Measurements from ENCODE around the gene PAK5. TPM values are rescaled to one million over a fixed set of nuclear protein-coding genes. Genes with fewer than 3 reads are reported as not detected.

PAK5 gene
- total RNA-seq, 1 experiment from 2014 or later: not detected

DNA sequence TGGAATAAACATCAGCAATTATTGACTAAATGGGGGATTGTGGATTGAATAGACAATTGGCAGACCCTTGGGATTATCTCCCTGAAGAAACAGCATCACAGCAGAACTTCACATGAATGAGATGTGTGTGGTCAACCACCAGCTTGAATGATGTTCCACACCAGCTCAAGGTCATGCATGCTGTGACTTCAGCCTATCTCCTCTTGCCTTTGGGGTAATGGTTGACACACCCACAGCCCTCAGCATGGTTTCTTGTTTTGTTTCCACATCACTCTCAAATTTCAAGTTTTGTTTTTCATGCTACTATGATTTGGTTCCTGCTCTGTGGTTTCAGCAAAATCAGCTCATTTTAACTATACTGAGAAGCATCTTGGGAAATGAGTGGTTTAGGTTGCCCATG is 94.3 kb downstream of the PAK5 start:
- DNase-seq: no peak
- no peaks in the 10 kb centered on the region for H3K9me3 ChIP-seq (replicated peaks)
- no peaks in the 10 kb centered on the region for H3K36me3 ChIP-seq
- H3K4me1 ChIP-seq: no peaks in the 10 kb centered on the region
- H3K27ac ChIP-seq: no peak overlapping the region
- H3K4me3 ChIP-seq: no peak overlapping the region
- H3K27me3 ChIP-seq: peaks cover 1% of the 10 kb centered on the region; the same call in 1 of the 2 replicates

GRCh38 chr20:9743871-9744270 is 95.0 kb downstream of the PAK5 start:
- Histone ChIP-seq H3K4me3 (no peak overlapping the region), H3K27me3 (no peaks in the 10 kb centered on the region), H3K27ac (no peak overlapping the region), H3K4me1 (no peaks in the 10 kb centered on the region), H3K9me3 (replicated peaks) (no peaks in the 10 kb centered on the region), H3K36me3 (no peaks in the 10 kb centered on the region)
- DNase-seq: no peak

- H3K9me3 ChIP-seq (replicated peaks): no peaks in the 10 kb centered on the region
- no peaks in the 10 kb centered on the region for H3K4me1 ChIP-seq
- no peak overlapping the region for H3K27ac ChIP-seq
- H3K4me3 ChIP-seq: no peak overlapping the region
- DNase-seq: no peak
- no peaks in the 10 kb centered on the region for H3K36me3 ChIP-seq
- no peaks in the 10 kb centered on the region for H3K27me3 ChIP-seq
Measured at GRCh38 chr20:9742821-9743220, 96.1 kb downstream of the PAK5 start.

DNA sequence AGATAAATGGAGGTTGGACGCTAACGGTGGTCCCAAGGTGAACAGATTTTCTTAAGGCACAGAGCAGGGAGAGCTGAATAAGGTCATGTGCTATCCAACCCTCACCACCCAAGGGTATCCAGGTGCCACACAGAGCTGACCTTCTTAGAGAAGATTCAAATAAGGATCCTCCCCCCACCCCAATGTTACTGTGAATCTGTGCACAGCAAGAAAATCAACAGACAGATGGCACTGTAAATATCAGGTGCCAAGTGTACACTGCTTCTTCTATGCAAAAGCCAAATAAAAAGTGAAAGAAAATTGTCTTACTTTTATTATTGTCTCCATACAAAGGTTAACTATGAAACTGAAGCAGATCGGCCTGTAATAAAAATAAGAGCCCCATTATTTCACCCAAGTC is 96.9 kb downstream of the PAK5 start:
- Histone ChIP-seq H3K4me1 (no peaks in the 10 kb centered on the region), H3K27ac (no peak overlapping the region), H3K9me3 (replicated peaks) (no peaks in the 10 kb centered on the region), H3K27me3 (no peaks in the 10 kb centered on the region), H3K36me3 (no peaks in the 10 kb centered on the region), H3K4me3 (no peak overlapping the region)
- DNase-seq: no peak

- Histone ChIP-seq H3K27me3 (0 out of 2 replicates have a peak, but pooled peaks cover 1% of the 10 kb centered on the region), H3K27ac (no peak overlapping the region), H3K36me3 (no peaks in the 10 kb centered on the region; the same call in 1 of the 2 replicates), H3K4me1 (no peaks in the 10 kb centered on the region), H3K4me3 (no peak overlapping the region), H3K9me3 (replicated peaks) (no peaks in the 10 kb centered on the region)
- no peak for DNase-seq
Measured at GRCh38 chr20:9740486-9740885, 98.4 kb downstream of the PAK5 start.

DNA sequence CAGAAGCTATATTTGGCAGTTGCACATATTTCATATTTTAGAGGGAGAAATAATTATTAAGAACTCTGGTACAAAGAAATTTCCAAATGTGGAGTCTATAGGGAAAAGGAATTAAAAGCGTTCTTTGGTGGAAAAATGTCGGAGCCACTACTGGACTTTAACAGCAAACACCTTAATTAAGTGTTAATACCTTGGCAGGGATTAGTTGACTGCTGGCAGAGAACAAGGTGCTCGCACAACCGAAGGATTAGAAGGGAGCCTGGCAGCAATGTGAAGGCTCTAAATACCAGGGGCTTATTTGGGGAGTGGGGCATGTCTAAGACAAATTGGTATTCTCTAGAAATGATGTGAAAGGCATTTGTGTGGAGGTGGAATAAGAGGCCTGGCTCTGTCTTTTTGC is 98.9 kb downstream of the PAK5 start:
- H3K9me3 ChIP-seq (replicated peaks): no peaks in the 10 kb centered on the region
- no peaks in the 10 kb centered on the region; the same call in 1 of the 2 replicates for H3K36me3 ChIP-seq
- no peak overlapping the region for H3K4me3 ChIP-seq
- no peak for DNase-seq
- no peaks in the 10 kb centered on the region for H3K4me1 ChIP-seq
- H3K27ac ChIP-seq: no peak overlapping the region
- H3K27me3 ChIP-seq: 0 out of 2 replicates have a peak, but pooled peaks cover 4% of the 10 kb centered on the region

- Histone ChIP-seq H3K4me1 (no peaks in the 10 kb centered on the region), H3K9me3 (replicated peaks) (no peaks in the 10 kb centered on the region), H3K27ac (no peak overlapping the region), H3K27me3 (0 out of 2 replicates have a peak, but pooled peaks cover 4% of the 10 kb centered on the region), H3K36me3 (no peaks in the 10 kb centered on the region; the same call in 1 of the 2 replicates), H3K4me3 (no peak overlapping the region)
- DNase-seq: no peak
Measured at GRCh38 chr20:9736373-9736772, 102.5 kb downstream of the PAK5 start.

DNA sequence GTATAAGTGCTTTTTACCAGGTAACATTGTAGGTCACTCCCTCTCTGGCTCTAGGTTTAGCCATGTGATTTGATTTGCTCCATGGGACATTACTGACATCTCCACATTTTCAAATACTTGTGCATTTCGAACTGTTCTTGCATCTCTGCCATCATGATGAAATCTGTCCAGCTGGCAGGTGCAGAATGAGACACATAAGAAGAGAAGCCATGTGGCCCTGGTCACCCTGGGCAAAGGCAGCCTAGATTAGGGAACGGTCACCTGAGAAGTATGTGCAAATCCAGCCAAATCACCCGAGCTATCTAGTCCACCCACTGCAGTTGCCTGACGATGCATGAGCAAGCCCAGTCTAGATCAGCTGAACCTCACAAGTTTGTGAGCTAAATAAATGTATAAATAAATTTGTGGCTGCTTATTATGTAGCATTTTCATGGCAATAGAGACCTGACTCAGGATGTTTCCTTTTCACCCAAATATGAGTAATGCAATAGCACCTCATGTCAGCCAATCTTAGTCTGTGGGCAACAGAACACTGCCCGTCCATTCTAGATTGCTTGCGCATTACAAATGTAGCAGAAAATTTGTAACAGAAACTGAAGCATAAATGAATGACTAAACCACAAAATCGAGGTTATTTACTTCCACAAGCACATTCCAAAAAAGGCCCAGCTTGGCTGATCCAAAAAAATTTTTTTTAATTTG is 115.2 kb downstream of the PAK5 start:
- Histone ChIP-seq H3K9me3 (replicated peaks) (no peaks in the 10 kb centered on the region), H3K4me1 (no peaks in the 10 kb centered on the region), H3K4me3 (no peak overlapping the region), H3K27ac (no peak overlapping the region), H3K27me3 (no peaks in the 10 kb centered on the region; the same call in none of the 2 replicates), H3K36me3 (no peaks in the 10 kb centered on the region)
- no peak for DNase-seq

DNA sequence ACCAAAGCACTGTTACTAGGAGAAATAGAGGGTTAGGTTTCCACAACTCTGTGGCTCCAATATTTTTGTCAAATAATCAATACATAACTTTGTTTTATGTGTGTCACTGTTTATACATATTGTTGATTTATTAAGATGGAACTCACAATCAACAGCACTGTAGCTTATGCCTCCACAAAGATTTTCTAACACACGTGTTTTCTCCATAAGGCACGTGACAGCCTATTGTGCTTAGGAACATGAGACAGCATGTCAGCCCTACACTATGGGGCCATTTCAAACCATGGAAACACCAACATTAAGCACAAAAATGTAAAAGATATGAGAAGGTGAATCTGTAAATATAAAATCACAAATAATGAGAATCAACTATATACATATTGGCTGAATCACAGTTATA is 127.0 kb downstream of the PAK5 start:
- H3K9me3 ChIP-seq (replicated peaks): no peaks in the 10 kb centered on the region
- H3K4me3 ChIP-seq: no peak overlapping the region
- no peaks in the 10 kb centered on the region for H3K27me3 ChIP-seq
- DNase-seq: no peak
- H3K4me1 ChIP-seq: no peaks in the 10 kb centered on the region
- H3K27ac ChIP-seq: no peak overlapping the region
- H3K36me3 ChIP-seq: no peaks in the 10 kb centered on the region

DNA sequence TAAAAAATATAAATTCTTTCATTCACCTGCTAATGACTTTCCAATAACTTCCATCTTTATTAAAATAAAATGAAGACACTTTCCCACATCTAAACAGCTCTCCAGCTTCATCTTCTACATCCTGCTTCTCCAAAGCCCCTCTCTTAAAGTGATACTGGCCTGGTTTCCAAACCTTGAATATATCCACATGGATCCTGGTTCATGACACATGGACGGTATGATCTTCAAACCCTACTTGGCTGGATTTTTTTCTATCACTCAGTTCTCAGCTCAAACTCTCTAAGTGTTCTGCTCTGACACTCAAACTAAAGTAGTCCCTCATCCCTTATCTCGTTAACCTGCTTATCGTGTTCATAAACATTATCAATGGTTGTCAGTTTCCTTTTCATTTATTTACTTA is 128.2 kb downstream of the PAK5 start:
- no peak overlapping the region for H3K4me3 ChIP-seq
- H3K4me1 ChIP-seq: no peaks in the 10 kb centered on the region
- no peak for DNase-seq
- no peak overlapping the region for H3K27ac ChIP-seq
- no peaks in the 10 kb centered on the region for H3K9me3 ChIP-seq (replicated peaks)
- no peaks in the 10 kb centered on the region for H3K36me3 ChIP-seq
- no peaks in the 10 kb centered on the region for H3K27me3 ChIP-seq

DNA sequence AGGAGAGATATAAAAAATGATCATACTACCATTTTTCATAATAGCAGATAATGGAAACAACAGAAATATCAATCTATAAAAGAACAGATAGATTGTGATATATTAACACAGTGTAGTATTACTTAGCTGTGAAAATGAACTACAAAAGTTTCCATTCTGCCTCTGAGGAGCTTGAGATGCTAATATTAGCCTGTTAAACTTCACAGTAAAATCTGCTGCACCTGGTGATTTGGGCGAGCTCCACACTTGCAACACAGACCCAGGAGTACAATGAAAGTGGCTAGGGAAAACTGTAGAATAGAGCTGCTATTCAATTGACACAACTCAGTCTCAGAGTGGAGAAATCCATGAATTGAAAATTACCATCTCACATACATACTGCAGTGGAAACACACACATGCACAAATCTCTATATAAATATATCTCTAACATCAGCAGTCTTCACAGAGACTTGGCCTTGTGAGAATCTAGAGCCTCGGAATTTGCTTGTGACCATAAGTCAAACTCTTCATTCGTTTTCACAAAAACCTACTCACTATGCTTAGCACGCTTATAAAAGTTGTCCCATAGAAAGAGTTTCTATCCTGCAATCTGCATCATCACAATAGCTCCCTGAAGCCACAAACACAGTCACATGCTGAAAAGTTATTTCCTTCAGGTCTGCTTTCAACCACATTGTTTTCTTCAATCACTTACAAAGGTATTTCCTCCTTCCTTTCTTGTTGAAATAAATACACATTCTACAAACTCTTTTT is 133.0 kb downstream of the PAK5 start:
- DNase-seq: no peak
- H3K36me3 ChIP-seq: no peaks in the 10 kb centered on the region

GRCh38 chr20:9699181-9699580 is 139.7 kb downstream of the PAK5 start:
- H3K27me3 ChIP-seq: no peaks in the 10 kb centered on the region
- H3K4me1 ChIP-seq: no peaks in the 10 kb centered on the region
- DNase-seq: no peak
- H3K9me3 ChIP-seq (replicated peaks): no peaks in the 10 kb centered on the region
- H3K27ac ChIP-seq: no peak overlapping the region
- H3K4me3 ChIP-seq: no peak overlapping the region
- no peaks in the 10 kb centered on the region for H3K36me3 ChIP-seq

More for the DNA sequence above, 133.0 kb downstream of the PAK5 start:
- H3K4me1 ChIP-seq: no peaks in the 10 kb centered on the region
- H3K4me3 ChIP-seq: no peak overlapping the region
- H3K27ac ChIP-seq: no peak overlapping the region
- H3K9me3 ChIP-seq (replicated peaks): no peaks in the 10 kb centered on the region
- no peaks in the 10 kb centered on the region for H3K27me3 ChIP-seq

DNA sequence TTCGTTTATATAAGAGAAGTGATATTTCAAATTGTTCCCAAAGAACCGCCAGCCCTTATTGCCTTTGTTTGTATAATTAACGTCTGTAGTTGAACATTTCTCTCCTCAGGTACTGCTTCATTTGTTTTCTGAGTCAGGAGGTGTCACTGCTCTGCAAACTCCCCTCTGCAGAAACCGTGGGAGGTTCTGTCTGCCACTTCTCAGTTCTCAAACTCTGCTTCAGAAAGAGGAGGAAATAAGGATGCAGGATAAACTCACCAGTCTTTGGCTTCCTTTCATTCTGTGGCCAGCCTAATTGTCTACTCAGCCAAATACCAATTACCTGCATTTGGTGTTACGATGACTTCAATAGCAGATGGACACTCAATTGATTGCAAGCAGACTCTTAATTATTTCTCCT is 149.8 kb downstream of the PAK5 start:
- no peak overlapping the region for H3K4me3 ChIP-seq
- no peaks in the 10 kb centered on the region for H3K9me3 ChIP-seq (replicated peaks)
- no peak overlapping the region for H3K27ac ChIP-seq
- no peak for DNase-seq
- no peaks in the 10 kb centered on the region for H3K4me1 ChIP-seq
- no peaks in the 10 kb centered on the region; the same call in 1 of the 2 replicates for H3K27me3 ChIP-seq
- H3K36me3 ChIP-seq: no peaks in the 10 kb centered on the region

- Histone ChIP-seq H3K36me3 (no peaks in the 10 kb centered on the region), H3K27me3 (no peaks in the 10 kb centered on the region; the same call in 1 of the 2 replicates), H3K9me3 (replicated peaks) (no peaks in the 10 kb centered on the region), H3K4me1 (no peaks in the 10 kb centered on the region), H3K27ac (no peak overlapping the region), H3K4me3 (no peak overlapping the region)
- DNase-seq: no peak
Measured at GRCh38 chr20:9686866-9687265, 152.0 kb downstream of the PAK5 start.

GRCh38 chr20:9686455-9686854 is 152.4 kb downstream of the PAK5 start:
- no peak overlapping the region for H3K27ac ChIP-seq
- no peaks in the 10 kb centered on the region for H3K9me3 ChIP-seq (replicated peaks)
- no peaks in the 10 kb centered on the region for H3K36me3 ChIP-seq
- no peaks in the 10 kb centered on the region; the same call in 1 of the 2 replicates for H3K27me3 ChIP-seq
- H3K4me1 ChIP-seq: no peaks in the 10 kb centered on the region
- H3K4me3 ChIP-seq: no peak overlapping the region
- DNase-seq: no peak

Data from SJCRH30 (cell line).